ENCODE measurements around the gene GMDS.

DNA sequence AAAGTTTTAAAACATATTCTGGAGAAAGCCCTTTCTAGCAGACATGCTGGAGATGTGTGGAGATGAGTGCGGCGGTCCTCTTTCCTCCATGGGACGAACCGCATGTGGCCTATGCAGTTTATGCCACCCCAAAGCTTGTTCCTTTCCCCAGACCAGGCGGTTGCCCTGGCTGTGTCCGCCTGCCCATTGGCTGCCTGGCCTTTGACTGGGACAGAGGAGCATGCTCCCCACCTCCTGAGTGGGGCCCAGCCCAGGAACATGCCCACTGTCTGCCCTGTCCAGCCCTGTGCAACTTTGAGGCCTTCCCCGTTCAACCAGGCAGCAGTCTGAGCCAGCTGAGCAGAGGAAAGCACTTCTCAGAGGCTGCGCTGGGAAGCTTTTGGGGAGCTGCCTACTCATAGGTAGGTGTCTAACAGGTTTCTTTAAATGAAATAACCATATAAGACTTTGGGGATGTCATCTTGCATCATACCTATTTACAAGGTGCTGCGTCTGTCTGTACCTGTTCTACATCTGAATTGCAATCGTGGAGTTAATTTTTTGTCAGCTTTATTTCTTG lies 615.1 kb downstream of the GMDS start:
- no peak for TF ChIP-seq YY1 (IDR thresholded peaks at IDR 0.05; ENCODE audit: insufficient read depth, insufficient replicate concordance, low read depth, low read length)
- TF ChIP-seq, protein P1, sequence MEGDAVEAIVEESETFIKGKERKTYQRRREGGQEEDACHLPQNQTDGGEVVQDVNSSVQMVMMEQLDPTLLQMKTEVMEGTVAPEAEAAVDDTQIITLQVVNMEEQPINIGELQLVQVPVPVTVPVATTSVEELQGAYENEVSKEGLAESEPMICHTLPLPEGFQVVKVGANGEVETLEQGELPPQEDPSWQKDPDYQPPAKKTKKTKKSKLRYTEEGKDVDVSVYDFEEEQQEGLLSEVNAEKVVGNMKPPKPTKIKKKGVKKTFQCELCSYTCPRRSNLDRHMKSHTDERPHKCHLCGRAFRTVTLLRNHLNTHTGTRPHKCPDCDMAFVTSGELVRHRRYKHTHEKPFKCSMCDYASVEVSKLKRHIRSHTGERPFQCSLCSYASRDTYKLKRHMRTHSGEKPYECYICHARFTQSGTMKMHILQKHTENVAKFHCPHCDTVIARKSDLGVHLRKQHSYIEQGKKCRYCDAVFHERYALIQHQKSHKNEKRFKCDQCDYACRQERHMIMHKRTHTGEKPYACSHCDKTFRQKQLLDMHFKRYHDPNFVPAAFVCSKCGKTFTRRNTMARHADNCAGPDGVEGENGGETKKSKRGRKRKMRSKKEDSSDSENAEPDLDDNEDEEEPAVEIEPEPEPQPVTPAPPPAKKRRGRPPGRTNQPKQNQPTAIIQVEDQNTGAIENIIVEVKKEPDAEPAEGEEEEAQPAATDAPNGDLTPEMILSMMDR (CRISPR knock-in tag; IDR thresholded peaks at IDR 0.05), result no peak
- TF ChIP-seq, protein P2, sequence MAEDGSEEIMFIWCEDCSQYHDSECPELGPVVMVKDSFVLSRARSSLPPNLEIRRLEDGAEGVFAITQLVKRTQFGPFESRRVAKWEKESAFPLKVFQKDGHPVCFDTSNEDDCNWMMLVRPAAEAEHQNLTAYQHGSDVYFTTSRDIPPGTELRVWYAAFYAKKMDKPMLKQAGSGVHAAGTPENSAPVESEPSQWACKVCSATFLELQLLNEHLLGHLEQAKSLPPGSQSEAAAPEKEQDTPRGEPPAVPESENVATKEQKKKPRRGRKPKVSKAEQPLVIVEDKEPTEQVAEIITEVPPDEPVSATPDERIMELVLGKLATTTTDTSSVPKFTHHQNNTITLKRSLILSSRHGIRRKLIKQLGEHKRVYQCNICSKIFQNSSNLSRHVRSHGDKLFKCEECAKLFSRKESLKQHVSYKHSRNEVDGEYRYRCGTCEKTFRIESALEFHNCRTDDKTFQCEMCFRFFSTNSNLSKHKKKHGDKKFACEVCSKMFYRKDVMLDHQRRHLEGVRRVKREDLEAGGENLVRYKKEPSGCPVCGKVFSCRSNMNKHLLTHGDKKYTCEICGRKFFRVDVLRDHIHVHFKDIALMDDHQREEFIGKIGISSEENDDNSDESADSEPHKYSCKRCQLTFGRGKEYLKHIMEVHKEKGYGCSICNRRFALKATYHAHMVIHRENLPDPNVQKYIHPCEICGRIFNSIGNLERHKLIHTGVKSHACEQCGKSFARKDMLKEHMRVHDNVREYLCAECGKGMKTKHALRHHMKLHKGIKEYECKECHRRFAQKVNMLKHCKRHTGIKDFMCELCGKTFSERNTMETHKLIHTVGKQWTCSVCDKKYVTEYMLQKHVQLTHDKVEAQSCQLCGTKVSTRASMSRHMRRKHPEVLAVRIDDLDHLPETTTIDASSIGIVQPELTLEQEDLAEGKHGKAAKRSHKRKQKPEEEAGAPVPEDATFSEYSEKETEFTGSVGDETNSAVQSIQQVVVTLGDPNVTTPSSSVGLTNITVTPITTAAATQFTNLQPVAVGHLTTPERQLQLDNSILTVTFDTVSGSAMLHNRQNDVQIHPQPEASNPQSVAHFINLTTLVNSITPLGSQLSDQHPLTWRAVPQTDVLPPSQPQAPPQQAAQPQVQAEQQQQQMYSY (CRISPR knock-in tag; IDR thresholded peaks at IDR 0.05), result no peak
- TF ChIP-seq ZKSCAN1 (IDR thresholded peaks at IDR 0.05; ENCODE audit: low read length), result no peak
